ENCODE measurements around the gene OTOF.

DNA sequence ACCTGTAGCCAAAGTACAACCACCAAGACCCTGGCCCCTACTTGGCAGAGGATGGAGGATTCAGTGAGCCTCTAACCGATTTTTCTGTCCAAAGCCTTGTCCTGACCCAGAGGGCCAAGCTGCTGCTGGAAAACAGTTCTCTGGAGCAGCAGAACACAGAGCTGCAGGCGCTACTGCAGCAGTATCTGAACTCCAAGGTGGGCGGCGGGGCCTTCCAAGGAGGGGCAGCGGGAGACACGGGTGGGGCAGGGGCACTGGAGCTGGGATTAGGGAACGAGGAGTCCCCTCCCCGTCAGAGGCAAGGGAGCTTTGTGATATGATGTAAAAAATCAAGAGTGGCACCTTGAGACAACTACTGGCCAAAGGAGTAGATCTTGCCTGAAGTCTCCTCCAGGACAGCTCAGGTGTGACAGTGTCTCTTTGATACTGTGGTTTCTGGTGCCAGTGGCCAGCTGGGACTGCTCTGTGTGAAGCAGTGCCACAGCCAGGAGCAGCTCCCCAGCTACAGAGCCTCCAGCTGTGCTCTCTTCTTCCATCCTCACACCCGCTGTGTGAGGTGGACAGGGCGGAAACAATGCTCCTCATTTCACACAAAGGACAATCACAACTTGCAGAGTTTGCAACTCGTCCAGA, 22.8 kb downstream of the OTOF start:
- TF ChIP-seq, protein P1, sequence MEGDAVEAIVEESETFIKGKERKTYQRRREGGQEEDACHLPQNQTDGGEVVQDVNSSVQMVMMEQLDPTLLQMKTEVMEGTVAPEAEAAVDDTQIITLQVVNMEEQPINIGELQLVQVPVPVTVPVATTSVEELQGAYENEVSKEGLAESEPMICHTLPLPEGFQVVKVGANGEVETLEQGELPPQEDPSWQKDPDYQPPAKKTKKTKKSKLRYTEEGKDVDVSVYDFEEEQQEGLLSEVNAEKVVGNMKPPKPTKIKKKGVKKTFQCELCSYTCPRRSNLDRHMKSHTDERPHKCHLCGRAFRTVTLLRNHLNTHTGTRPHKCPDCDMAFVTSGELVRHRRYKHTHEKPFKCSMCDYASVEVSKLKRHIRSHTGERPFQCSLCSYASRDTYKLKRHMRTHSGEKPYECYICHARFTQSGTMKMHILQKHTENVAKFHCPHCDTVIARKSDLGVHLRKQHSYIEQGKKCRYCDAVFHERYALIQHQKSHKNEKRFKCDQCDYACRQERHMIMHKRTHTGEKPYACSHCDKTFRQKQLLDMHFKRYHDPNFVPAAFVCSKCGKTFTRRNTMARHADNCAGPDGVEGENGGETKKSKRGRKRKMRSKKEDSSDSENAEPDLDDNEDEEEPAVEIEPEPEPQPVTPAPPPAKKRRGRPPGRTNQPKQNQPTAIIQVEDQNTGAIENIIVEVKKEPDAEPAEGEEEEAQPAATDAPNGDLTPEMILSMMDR (IDR thresholded peaks at IDR 0.05; ENCODE audit: low read length): no peak
- no peak for TF ChIP-seq EZH2 (optimal IDR thresholded peaks at IDR 0.05; ENCODE audit: low read depth, low read length)
- TF ChIP-seq EZH2phosphoT487 (IDR thresholded peaks at IDR 0.05; ENCODE audit: low read length): no peak

All from MM.1S (cell line).